ENCODE data around the gene ZNF792. TPM values are rescaled to one million over a fixed set of nuclear protein-coding genes. Genes with fewer than 3 reads are reported as not detected.
A peak's percentile ranks its signal among the peaks of the same experiment; 100 is the strongest.

ZNF792 gene
- total and polyA plus RNA-seq, 2 donors (not counting 1 experiment from before 2014, with no cell fraction given), result 3.8 to 11.2 TPM

DNA sequence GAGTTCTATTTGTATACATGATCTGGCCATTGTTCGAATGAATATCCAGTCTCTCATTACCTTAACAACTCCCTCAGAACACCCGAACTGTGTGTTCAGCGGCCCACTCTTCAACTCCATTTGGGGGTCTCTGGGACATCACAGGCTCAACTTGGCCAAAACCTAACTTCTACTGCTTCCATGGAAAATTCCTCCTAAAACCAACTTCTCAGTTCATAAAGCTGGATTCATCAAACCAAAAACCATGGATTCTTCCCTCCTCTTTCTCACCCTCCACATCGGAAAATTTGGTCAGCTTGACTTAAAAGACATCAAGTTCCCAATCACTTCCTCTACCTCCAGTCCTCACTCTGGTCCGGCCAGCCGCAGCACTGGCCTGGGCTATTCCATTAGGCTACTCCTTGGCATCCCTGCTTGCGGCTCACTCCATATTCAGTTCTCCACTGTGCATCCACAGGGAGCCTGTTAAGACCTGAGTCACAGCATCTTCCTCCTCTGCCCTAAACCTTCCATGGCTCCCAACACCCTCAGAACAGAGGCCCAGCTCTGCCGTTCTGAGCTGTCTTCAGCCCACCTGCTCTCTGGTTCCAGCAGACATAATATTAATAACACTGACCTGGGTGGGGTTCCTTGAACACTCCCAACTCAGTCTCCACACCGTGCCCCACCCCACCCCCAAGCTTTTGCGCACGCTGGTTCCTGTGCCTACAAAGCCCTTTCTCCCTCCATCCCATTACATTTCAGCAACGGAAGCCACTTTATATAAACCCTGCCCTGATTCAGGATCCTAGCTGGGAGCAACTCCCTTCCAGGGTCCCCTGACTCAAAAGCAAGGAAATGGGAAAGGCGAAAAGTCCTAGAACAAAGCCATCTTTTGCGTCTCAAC is 1.1 kb downstream of the ZNF792 start:
- WGBS (ENCODE audit: insufficient coverage), result 32% methylated on average over 13 of the region's 14 CpGs
- ChIA-PET CTCF (interaction anchor here (1.7 to 3.5 kb wide), 3 partner anchors 10 to 124 kb away, joined by 3 to 12 read pairs (median 6); no protein-coding TSS in a partner anchor), POLR2A (interaction anchor here (1.1 kb wide), 1 partner anchor 286 kb away, joined by 3 read pairs; the partner anchor contains the start of gene ZNF302)
- Histone ChIP-seq H3K4me1 (ENCODE audit: control insufficient read depth in 2 of 2, insufficient read depth in 2 of 2, low read length in 2 of 2) (peaks cover 17 to 20% of the 10 kb centered on the region in 2 donors), H4K20me1 (ENCODE audit: control insufficient read depth, insufficient read depth, low read length, poor library complexity, severe bottlenecking) (no peaks in the 10 kb centered on the region), H2AFZ (ENCODE audit: insufficient read depth, low read depth, low read length, poor library complexity, severe bottlenecking) (peak overlapping the region; percentile 95), H3K9me3 (ENCODE audit: control extremely low read depth in 1 of 3, control insufficient read depth in 2 of 3, insufficient read depth in 1 of 3, low read length in 2 of 3) (peaks cover 0 to 59% (median 30%) of the 10 kb centered on the region in 3 donors), H3K27ac (ENCODE audit: low read length in 2 of 2) (peak overlapping the region in 1 of 2 donors; percentile 67), H3K27me3 (replicated peaks in 1 of 4; ENCODE audit: control extremely low read depth in 1 of 4, control insufficient read depth in 3 of 4, insufficient read depth in 4 of 4, low read length in 3 of 4) (peaks cover 0 to 3% (median 0%) of the 10 kb centered on the region in 4 experiments), H3K4me3 (ENCODE audit: control extremely low read depth in 1 of 5, extremely low read depth in 1 of 5, insufficient read depth in 1 of 5, low read depth in 2 of 5, low read length in 4 of 5) (peak overlapping the region; percentile 41 to 86 (median 82)), H3K4me2 (replicated peaks; ENCODE audit: low read depth, low read length, poor library complexity, severe bottlenecking) (peak overlapping the region; percentile 97), H3K79me2 (ENCODE audit: control insufficient read depth, insufficient read depth, low read length) (peaks cover 33% of the 10 kb centered on the region), H3K36me3 (replicated peaks in 1 of 2; ENCODE audit: control extremely low read depth in 1 of 2, control insufficient read depth in 1 of 2, extremely low read depth in 1 of 2, insufficient read depth in 2 of 2, low read length in 1 of 2) (peaks cover 10 to 30% of the 10 kb centered on the region in 2 experiments), H3K9ac (ENCODE audit: low read length) (peak overlapping the region; percentile 92)
- Mint-ChIP-seq H3K27ac (peak overlapping the region; percentile 64), H3K9me3 (ENCODE audit: insufficient read depth) (peaks cover 13% of the 10 kb centered on the region), H3K27me3 (peaks cover 2% of the 10 kb centered on the region), H3K4me3 (peak overlapping the region; percentile 90), H3K4me1 (peaks cover 29% of the 10 kb centered on the region)
- intact Hi-C loops (cut with micrococcal nuclease), result no loop called here
- ATAC-seq (ENCODE audit: low read depth) (no peak), DNase-seq (peak; percentile 19)
- TF ChIP-seq, protein P1, sequence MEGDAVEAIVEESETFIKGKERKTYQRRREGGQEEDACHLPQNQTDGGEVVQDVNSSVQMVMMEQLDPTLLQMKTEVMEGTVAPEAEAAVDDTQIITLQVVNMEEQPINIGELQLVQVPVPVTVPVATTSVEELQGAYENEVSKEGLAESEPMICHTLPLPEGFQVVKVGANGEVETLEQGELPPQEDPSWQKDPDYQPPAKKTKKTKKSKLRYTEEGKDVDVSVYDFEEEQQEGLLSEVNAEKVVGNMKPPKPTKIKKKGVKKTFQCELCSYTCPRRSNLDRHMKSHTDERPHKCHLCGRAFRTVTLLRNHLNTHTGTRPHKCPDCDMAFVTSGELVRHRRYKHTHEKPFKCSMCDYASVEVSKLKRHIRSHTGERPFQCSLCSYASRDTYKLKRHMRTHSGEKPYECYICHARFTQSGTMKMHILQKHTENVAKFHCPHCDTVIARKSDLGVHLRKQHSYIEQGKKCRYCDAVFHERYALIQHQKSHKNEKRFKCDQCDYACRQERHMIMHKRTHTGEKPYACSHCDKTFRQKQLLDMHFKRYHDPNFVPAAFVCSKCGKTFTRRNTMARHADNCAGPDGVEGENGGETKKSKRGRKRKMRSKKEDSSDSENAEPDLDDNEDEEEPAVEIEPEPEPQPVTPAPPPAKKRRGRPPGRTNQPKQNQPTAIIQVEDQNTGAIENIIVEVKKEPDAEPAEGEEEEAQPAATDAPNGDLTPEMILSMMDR (IDR thresholded peaks at IDR 0.05), result no peak
- TF ChIP-seq EZH2 (IDR thresholded peaks at IDR 0.05; ENCODE audit: borderline replicate concordance, insufficient read depth, low read depth, low read length, poor library complexity, severe bottlenecking), result no peak

All from B cell (primary cell).